ENCODE results near the gene MOB3C.

The MOB3C gene

DNA sequence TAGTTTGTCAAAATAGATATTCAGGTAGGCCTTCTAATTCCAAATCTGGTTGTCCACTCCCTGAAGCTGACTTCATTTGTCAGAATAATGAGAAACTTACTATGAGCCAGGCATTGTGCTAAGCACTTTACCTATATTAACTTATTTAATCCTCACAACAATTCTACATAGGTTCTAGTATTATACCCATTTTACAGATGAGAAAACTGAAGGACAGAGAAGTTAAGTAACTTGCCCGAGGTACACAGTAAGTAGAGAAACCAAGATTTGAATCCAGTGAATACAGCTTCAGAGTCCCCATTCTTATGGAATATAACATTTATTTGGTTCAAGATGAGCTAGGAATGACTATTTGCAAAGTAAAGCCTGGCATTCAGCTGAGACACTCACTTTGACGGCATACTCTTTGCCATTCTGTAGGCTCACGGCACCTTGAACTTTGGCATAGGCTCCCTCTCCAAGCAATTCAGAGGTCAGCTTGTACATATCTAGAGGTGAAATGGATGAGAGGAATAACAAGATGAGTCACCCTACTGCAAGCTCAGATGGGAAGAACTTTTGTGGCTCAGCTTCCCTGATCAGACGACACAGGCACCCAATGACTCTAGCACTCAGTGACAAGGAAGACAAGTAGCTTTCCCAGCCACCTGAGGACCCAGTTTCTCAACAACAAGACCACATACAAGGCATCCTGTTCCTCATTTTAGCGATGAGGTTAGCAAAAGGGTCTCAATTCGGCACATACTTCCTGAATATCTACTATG is 36.3 kb downstream of the MOB3C start:
- H3K4me1 Mint-ChIP-seq: peaks cover 4% of the 10 kb centered on the region
- TF ChIP-seq, protein P1, sequence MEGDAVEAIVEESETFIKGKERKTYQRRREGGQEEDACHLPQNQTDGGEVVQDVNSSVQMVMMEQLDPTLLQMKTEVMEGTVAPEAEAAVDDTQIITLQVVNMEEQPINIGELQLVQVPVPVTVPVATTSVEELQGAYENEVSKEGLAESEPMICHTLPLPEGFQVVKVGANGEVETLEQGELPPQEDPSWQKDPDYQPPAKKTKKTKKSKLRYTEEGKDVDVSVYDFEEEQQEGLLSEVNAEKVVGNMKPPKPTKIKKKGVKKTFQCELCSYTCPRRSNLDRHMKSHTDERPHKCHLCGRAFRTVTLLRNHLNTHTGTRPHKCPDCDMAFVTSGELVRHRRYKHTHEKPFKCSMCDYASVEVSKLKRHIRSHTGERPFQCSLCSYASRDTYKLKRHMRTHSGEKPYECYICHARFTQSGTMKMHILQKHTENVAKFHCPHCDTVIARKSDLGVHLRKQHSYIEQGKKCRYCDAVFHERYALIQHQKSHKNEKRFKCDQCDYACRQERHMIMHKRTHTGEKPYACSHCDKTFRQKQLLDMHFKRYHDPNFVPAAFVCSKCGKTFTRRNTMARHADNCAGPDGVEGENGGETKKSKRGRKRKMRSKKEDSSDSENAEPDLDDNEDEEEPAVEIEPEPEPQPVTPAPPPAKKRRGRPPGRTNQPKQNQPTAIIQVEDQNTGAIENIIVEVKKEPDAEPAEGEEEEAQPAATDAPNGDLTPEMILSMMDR (IDR thresholded peaks at IDR 0.05; ENCODE audit: unreplicated experiment in 3 of 3): no peak
- no peak overlapping the region for H3K27ac Mint-ChIP-seq
- no peak overlapping the region for H3K4me3 Mint-ChIP-seq
- H3K27me3 Mint-ChIP-seq (ENCODE audit: low read depth): peaks cover 3% of the 10 kb centered on the region
- peaks cover 30% of the 10 kb centered on the region for H3K36me3 Mint-ChIP-seq (ENCODE audit: low read depth)
- no peaks in the 10 kb centered on the region for H3K9me3 Mint-ChIP-seq

DNA sequence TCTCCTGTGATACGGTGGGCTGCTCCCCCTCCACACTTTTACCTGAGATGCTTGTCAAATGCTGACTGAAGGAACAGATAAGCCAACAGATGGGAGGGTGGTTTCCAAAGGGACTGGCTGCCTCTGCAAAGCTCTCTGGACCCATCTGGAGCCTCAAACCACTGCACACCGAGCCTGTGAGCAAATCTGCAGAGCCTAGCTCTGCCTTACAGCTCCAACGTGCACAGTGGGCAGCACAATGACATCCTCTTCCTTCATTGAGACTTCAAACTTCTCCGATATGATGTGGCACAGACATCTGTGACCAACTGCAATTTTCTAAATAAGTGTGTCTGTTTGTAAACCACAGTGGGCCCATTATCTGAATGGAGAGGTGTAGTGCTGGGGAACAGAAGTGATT is 38.9 kb downstream of the MOB3C start:
- peaks cover 5% of the 10 kb centered on the region for H3K27me3 Mint-ChIP-seq (ENCODE audit: low read depth)
- peaks cover 30% of the 10 kb centered on the region for H3K36me3 Mint-ChIP-seq (ENCODE audit: low read depth)
- TF ChIP-seq, protein P1 (IDR thresholded peaks at IDR 0.05; ENCODE audit: unreplicated experiment in 3 of 3): no peak
- no peak overlapping the region for H3K4me3 Mint-ChIP-seq
- peaks cover 7% of the 10 kb centered on the region for H3K4me1 Mint-ChIP-seq
- no peak overlapping the region for H3K27ac Mint-ChIP-seq
- no peaks in the 10 kb centered on the region for H3K9me3 Mint-ChIP-seq

DNA sequence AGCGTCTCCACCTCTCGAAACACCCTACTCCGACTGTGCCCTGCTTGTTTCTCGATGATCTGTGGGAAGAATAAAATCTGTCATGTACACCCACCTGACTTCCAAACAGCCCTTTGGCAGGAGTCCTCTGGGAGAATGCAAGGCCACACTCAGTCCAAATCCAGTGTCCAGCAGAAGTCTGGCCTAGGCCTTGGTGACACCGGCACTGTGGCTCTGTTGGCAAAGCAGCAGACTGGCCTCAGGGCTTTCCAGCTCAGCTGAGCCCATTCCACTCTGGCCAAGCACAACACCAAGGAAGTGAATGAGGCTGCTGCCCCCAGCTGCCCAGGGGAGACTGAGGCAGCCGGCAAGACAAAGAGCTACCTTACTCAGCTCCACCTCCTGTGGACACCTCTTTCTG is 40.0 kb downstream of the MOB3C start:
- Mint-ChIP-seq H3K9me3 (no peaks in the 10 kb centered on the region), H3K27ac (peak overlapping the region in 1 of 3 experiments; percentile 60), H3K4me3 (no peak overlapping the region), H3K27me3 (ENCODE audit: low read depth) (peaks cover 5% of the 10 kb centered on the region), H3K4me1 (peaks cover 7% of the 10 kb centered on the region), H3K36me3 (ENCODE audit: low read depth) (peaks cover 19% of the 10 kb centered on the region)
- TF ChIP-seq, protein P1 (IDR thresholded peaks at IDR 0.05; ENCODE audit: unreplicated experiment in 3 of 3): no peak

DNA sequence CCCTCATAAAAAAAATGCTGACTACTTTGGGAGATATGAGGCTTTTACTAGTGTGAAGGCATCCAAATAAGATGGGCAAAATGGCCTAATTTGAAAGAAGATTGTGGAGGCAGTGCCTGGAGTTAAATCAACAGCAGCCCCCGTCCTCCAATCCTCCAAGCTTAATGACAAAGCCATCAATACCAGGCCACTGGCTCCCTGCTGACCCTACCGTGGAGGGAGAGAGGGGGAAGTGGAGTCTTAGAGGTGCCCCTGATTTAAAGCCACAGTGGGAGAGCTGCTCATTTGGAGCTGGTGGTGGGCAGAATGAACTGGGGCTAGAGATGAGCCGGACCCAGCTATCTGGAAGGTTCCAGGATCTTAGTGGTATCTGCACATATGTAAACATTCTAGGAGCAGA is 40.8 kb downstream of the MOB3C start:
- TF ChIP-seq, protein P1 (IDR thresholded peaks at IDR 0.05; ENCODE audit: unreplicated experiment in 3 of 3): no peak
- no peaks in the 10 kb centered on the region for H3K9me3 Mint-ChIP-seq
- peaks cover 14% of the 10 kb centered on the region for H3K36me3 Mint-ChIP-seq (ENCODE audit: low read depth)
- H3K27me3 Mint-ChIP-seq (ENCODE audit: low read depth): peaks cover 5% of the 10 kb centered on the region
- H3K4me3 Mint-ChIP-seq: no peak overlapping the region
- peaks cover 7% of the 10 kb centered on the region for H3K4me1 Mint-ChIP-seq
- H3K27ac Mint-ChIP-seq: peak overlapping the region in 1 of 3 experiments; percentile 60

DNA sequence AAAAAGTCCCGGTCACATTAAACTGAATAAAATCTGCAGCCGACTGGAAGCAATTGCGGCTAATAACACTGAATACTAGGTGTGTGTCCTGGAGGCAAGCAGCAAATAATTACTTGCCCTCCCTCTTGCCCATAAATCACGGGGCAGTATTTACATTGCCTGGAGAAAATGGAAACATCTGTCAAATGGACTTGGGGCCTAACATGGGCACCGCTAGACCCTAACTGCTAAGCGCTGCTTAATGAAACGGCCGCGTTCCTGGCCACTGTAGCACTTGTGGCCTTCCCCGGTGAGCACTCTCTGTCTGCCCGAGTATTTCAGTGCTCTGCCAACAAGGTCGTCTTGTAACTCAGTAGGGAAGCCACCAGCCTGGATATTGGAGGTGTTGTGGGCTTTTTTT is 41.3 kb downstream of the MOB3C start:
- no peak overlapping the region for H3K4me3 Mint-ChIP-seq

More for the DNA sequence above, 41.3 kb downstream of the MOB3C start:
- peak overlapping the region in 1 of 3 experiments; percentile 60 for H3K27ac Mint-ChIP-seq
- TF ChIP-seq, protein P1 (IDR thresholded peaks at IDR 0.05; ENCODE audit: unreplicated experiment in 3 of 3): no peak
- peaks cover 10% of the 10 kb centered on the region for H3K36me3 Mint-ChIP-seq (ENCODE audit: low read depth)
- H3K9me3 Mint-ChIP-seq: no peaks in the 10 kb centered on the region
- peaks cover 7% of the 10 kb centered on the region for H3K4me1 Mint-ChIP-seq
- peaks cover 5% of the 10 kb centered on the region for H3K27me3 Mint-ChIP-seq (ENCODE audit: low read depth)

All from nephron (organoid).